ENCODE data around the gene BANP.
"Not testable (repeated sequence)": the region's sequence is repeated elsewhere in the genome, so short reads cannot be mapped to it uniquely, and the experiment has no call there.

BANP gene

DNA sequence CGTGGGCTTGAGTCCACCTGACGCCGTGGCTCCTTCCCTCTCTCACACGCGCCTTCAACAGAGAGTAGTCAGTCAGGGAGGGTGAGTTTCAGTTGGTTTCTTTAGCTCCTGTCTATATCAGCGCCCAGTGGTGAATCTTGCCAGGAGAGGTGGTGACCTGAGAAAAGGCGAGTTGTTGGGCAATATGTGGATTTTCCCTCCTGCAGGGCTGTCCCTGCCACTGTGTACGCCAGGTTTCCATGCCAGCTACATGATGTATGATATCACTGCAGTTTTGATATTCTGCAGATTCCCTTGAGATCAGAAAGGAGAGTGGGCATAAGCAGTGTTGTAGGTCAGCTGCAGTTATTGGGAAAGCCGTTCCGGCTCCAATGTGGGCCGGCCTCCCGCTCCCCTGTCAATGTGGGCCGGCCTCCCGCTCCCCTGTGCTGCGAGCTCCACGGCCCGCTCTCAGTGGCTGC lies 31.4 kb downstream of the BANP start:
- Histone ChIP-seq H3K9me3 (ENCODE audit: low read length) (no peaks in the 10 kb centered on the region), H4K20me1 (ENCODE audit: insufficient read depth, low read length) (no peaks in the 10 kb centered on the region), H3K79me2 (ENCODE audit: insufficient read depth, low read length) (no peaks in the 10 kb centered on the region), H3K4me3 (ENCODE audit: low read depth, low read length, poor library complexity, severe bottlenecking) (no peak overlapping the region), H3K9me2 (ENCODE audit: low read depth, low read length) (no peaks in the 10 kb centered on the region), H2AFZ (ENCODE audit: low read length) (no peak overlapping the region), H3K27me3 (ENCODE audit: insufficient read depth, low read length) (no peaks in the 10 kb centered on the region), H3K9ac (ENCODE audit: low read length) (no peak overlapping the region), H3F3A (ENCODE audit: insufficient read depth, low read length) (no peaks in the 10 kb centered on the region), H3K4me2 (ENCODE audit: low read length) (no peak overlapping the region), H3K27ac (ENCODE audit: low read depth, low read length, poor library complexity, severe bottlenecking) (no peak overlapping the region), H3K4me1 (ENCODE audit: insufficient read depth, low read length, severe bottlenecking) (no peaks in the 10 kb centered on the region), H3K36me3 (ENCODE audit: insufficient read depth, low read length) (peaks cover 32% of the 10 kb centered on the region)
- no peak for TF ChIP-seq EZH2 (IDR thresholded peaks at IDR 0.05; ENCODE audit: borderline replicate concordance, low read length)
- TF ChIP-seq, protein P1, sequence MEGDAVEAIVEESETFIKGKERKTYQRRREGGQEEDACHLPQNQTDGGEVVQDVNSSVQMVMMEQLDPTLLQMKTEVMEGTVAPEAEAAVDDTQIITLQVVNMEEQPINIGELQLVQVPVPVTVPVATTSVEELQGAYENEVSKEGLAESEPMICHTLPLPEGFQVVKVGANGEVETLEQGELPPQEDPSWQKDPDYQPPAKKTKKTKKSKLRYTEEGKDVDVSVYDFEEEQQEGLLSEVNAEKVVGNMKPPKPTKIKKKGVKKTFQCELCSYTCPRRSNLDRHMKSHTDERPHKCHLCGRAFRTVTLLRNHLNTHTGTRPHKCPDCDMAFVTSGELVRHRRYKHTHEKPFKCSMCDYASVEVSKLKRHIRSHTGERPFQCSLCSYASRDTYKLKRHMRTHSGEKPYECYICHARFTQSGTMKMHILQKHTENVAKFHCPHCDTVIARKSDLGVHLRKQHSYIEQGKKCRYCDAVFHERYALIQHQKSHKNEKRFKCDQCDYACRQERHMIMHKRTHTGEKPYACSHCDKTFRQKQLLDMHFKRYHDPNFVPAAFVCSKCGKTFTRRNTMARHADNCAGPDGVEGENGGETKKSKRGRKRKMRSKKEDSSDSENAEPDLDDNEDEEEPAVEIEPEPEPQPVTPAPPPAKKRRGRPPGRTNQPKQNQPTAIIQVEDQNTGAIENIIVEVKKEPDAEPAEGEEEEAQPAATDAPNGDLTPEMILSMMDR (IDR thresholded peaks at IDR 0.05; ENCODE audit: low read length): no peak

GRCh38 chr16:87983072-87983736 lies 32.0 kb downstream of the BANP start:
- H3K36me3 ChIP-seq (ENCODE audit: insufficient read depth, low read length): peaks cover 32% of the 10 kb centered on the region
- not testable (repeated sequence) for H3K4me3 ChIP-seq (ENCODE audit: low read depth, low read length, poor library complexity, severe bottlenecking); H3K9me3 ChIP-seq (ENCODE audit: low read length); H3K27me3 ChIP-seq (ENCODE audit: insufficient read depth, low read length); H4K20me1 ChIP-seq (ENCODE audit: insufficient read depth, low read length); H3K9me2 ChIP-seq (ENCODE audit: low read depth, low read length); H3K79me2 ChIP-seq (ENCODE audit: insufficient read depth, low read length); H3K27ac ChIP-seq (ENCODE audit: low read depth, low read length, poor library complexity, severe bottlenecking); H3K9ac ChIP-seq (ENCODE audit: low read length); H2AFZ ChIP-seq (ENCODE audit: low read length); H3F3A ChIP-seq (ENCODE audit: insufficient read depth, low read length); H3K4me1 ChIP-seq (ENCODE audit: insufficient read depth, low read length, severe bottlenecking); H3K4me2 ChIP-seq (ENCODE audit: low read length)
- TF ChIP-seq, protein P1 (IDR thresholded peaks at IDR 0.05; ENCODE audit: low read length): peak; percentile 56

GRCh38 chr16:87983737-87984097 lies 32.5 kb downstream of the BANP start:
- not testable (repeated sequence) for H3K4me3 ChIP-seq (ENCODE audit: low read depth, low read length, poor library complexity, severe bottlenecking); H3K27ac ChIP-seq (ENCODE audit: low read depth, low read length, poor library complexity, severe bottlenecking); H3K4me1 ChIP-seq (ENCODE audit: insufficient read depth, low read length, severe bottlenecking); H3K9me2 ChIP-seq (ENCODE audit: low read depth, low read length); H3K79me2 ChIP-seq (ENCODE audit: insufficient read depth, low read length); H3K9ac ChIP-seq (ENCODE audit: low read length); H3K27me3 ChIP-seq (ENCODE audit: insufficient read depth, low read length); H3K9me3 ChIP-seq (ENCODE audit: low read length); H3F3A ChIP-seq (ENCODE audit: insufficient read depth, low read length); H3K4me2 ChIP-seq (ENCODE audit: low read length); H2AFZ ChIP-seq (ENCODE audit: low read length); H4K20me1 ChIP-seq (ENCODE audit: insufficient read depth, low read length)
- H3K36me3 ChIP-seq (ENCODE audit: insufficient read depth, low read length): peaks cover 36% of the 10 kb centered on the region

DNA sequence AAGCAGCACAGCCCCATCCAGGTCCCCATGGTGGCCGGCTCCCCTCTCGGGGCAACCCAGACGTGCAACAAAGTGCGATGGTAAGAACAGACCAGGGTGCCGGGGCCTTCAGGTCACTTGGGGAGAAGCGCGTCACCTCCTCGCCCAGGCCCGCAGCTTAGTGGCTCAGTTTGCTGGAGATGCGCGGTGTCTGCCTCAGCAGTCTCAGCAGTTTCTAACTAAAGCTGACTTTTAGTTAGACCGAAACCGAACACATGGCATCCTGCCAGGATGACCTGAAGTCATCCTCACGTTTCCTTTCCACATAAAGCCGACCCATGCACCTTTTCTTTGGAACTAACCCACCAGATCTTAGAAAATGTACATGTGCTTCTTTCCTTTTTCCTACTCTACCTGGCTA lies 32.9 kb downstream of the BANP start:
- not testable (repeated sequence) for H4K20me1 ChIP-seq (ENCODE audit: insufficient read depth, low read length); H3K9me3 ChIP-seq (ENCODE audit: low read length); H3K9me2 ChIP-seq (ENCODE audit: low read depth, low read length); H2AFZ ChIP-seq (ENCODE audit: low read length); H3F3A ChIP-seq (ENCODE audit: insufficient read depth, low read length); H3K4me2 ChIP-seq (ENCODE audit: low read length); H3K9ac ChIP-seq (ENCODE audit: low read length); H3K27me3 ChIP-seq (ENCODE audit: insufficient read depth, low read length); H3K79me2 ChIP-seq (ENCODE audit: insufficient read depth, low read length); H3K4me3 ChIP-seq (ENCODE audit: low read depth, low read length, poor library complexity, severe bottlenecking); H3K4me1 ChIP-seq (ENCODE audit: insufficient read depth, low read length, severe bottlenecking); H3K27ac ChIP-seq (ENCODE audit: low read depth, low read length, poor library complexity, severe bottlenecking)
- peaks cover 38% of the 10 kb centered on the region for H3K36me3 ChIP-seq (ENCODE audit: insufficient read depth, low read length)

Data from OCI-LY1 (cell line).